Kidney epithelial cell (primary cell): ENCODE data around the gene PTPRT. TPM values are rescaled to one million over a fixed set of nuclear protein-coding genes. Genes with fewer than 3 reads are reported as not detected.

Experiments used
- DNase-seq: peaks from one replicate; pipeline ENCODE4 v3.0.0-alpha.2; 2010; ENCODE audit warnings: low read depth
- H3K27me3 ChIP-seq: 2 replicates; pipeline ENCODE4 v1.6.0; 2011; ENCODE audit warnings: low read length; ENCODE audit not compliant: control insufficient read depth, insufficient read depth
- H3K36me3 ChIP-seq: 2 replicates; pipeline ENCODE4 v1.5.1; 2011; ENCODE audit warnings: low read length; ENCODE audit not compliant: control insufficient read depth, insufficient read depth
- H3K4me3 ChIP-seq: 2 replicates; pipeline ENCODE4 v1.5.1; 2011; ENCODE audit warnings: low read depth, mild to moderate bottlenecking, control low read depth, low read length
- total RNA-seq: library from RNA; depleted of rRNA; stranded (reverse); fragments of >200 nt; gene quantifications from 2 replicates; pipeline ENCODE4 v1.2.3, GENCODE V29; 2015
- TF ChIP-seq, protein P1 (sequence below): IDR thresholded peaks from 2 replicates; pipeline ENCODE4 v1.5.1; 2011; ENCODE audit warnings: mild to moderate bottlenecking, moderate library complexity, low read length, control low read depth, inconsistent platforms; ENCODE audit not compliant: insufficient read depth, poor library complexity, severe bottlenecking

The PTPRT gene
- total RNA-seq, 1 donor from 2014 or later, result 0.25 TPM

DNA sequence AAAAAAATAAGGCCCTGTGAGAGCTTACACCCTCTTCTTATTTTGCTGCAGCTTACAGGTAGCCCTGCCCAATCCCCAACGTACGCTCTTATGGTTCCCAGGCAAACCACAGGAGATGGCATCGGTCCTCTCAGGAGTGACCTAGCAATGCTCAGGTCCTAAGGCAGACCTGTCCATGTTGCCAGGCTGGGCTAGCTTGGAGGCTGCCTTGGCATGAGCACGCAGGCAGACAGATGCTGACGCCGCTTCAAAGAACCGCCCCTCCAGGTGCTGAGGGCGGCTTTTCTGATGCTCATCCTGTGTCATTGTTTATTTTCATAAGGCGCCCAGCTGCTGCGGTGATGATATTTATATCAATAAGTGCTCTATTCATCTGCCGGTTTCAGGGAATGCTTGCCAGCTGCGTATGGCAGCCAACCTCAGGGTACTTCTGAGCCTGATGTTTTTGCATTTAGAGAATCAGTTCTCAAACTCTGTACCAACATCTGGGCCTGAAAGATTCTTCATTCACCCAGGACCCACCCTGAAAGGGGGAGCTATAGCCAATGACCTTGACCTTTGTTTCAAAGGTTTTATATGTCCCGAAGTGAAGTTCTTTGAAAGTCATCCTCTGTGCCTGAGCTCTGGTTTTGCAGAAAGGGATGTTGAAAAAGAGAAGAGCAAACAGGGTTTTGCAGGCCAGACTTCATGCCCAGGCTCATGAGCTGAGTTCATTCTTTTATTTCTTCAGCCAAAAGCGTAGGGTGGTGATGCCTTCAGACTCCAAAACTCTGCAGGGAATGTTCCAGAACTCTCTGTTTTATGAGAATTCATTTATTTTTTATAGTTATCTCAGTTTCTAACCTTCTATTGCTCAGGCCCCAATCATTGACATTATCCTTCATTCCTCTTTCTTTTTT lies 1095.9 kb downstream of the PTPRT start:
- TF ChIP-seq, protein P1, sequence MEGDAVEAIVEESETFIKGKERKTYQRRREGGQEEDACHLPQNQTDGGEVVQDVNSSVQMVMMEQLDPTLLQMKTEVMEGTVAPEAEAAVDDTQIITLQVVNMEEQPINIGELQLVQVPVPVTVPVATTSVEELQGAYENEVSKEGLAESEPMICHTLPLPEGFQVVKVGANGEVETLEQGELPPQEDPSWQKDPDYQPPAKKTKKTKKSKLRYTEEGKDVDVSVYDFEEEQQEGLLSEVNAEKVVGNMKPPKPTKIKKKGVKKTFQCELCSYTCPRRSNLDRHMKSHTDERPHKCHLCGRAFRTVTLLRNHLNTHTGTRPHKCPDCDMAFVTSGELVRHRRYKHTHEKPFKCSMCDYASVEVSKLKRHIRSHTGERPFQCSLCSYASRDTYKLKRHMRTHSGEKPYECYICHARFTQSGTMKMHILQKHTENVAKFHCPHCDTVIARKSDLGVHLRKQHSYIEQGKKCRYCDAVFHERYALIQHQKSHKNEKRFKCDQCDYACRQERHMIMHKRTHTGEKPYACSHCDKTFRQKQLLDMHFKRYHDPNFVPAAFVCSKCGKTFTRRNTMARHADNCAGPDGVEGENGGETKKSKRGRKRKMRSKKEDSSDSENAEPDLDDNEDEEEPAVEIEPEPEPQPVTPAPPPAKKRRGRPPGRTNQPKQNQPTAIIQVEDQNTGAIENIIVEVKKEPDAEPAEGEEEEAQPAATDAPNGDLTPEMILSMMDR, result no peak
- H3K27me3 ChIP-seq, result no peaks in the 10 kb centered on the region
- no peaks in the 10 kb centered on the region for H3K36me3 ChIP-seq
- no peak for DNase-seq
- no peak overlapping the region for H3K4me3 ChIP-seq

DNA sequence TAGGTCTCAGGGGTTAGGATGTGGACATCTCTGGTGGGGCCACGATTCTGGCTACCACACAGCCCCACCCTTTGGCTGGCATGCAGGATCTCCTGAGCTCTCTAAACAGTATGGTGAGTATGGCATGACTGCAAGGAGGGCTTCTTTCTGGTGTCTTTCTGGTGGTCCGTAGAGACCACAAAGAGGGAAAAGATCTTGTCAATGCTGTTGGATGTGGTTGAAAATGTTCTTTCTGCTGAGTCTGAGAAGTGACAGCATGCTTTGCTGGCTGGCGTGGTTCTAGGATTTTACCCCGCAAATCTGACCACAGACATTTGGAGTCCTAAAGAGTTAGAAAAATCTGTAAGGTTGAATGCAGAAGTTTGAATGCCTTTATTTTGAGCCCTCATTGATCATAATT lies 1096.7 kb downstream of the PTPRT start:
- Histone ChIP-seq H3K4me3 (no peak overlapping the region), H3K36me3 (no peaks in the 10 kb centered on the region), H3K27me3 (no peaks in the 10 kb centered on the region)
- TF ChIP-seq, protein P1, result no peak
- DNase-seq, result no peak

DNA sequence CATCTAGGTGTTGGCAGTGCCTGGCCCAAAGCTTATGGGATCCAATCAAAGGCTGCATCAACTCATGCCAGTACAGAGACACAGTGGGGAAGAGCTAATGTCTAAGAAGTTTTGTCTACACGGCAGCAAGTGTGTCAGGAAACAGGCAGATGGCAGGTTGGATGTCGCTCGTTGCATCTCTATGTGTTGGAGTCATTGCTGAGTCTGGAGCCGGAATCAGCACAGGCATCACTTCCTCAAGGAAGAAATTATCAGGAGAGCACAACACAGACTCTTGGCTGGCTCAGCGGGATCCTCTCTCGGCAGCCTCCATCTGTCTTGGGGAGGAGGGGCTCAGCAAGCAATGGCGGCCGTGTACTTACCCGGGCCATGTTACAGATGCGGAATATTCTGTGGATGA lies 1104.3 kb downstream of the PTPRT start:
- no peak for DNase-seq
- TF ChIP-seq, protein P1, result no peak
- no peaks in the 10 kb centered on the region for H3K36me3 ChIP-seq
- H3K27me3 ChIP-seq, result no peaks in the 10 kb centered on the region
- no peak overlapping the region for H3K4me3 ChIP-seq

DNA sequence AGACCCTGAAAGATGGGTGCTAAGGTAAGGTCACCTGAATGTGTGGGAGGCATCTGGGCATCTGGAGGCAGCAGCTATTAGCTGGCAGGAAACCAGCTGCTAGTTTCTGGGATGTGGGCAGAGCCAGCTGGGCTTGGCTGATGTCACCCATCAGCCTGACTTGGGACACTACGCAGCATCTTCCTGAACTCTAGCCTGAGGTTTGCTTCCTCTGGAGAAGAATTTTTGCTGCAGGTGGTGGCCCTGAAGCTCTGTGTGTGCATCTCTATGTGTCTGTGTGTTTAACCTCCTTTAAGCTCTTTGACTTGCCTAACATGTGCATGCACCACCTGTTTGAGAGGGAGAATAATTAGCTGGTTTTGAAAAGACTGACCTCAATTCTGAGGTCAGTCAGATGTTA lies 1106.4 kb downstream of the PTPRT start:
- no peaks in the 10 kb centered on the region for H3K36me3 ChIP-seq
- no peak for DNase-seq
- no peak overlapping the region for H3K4me3 ChIP-seq
- no peaks in the 10 kb centered on the region for H3K27me3 ChIP-seq
- TF ChIP-seq, protein P1, result no peak

DNA sequence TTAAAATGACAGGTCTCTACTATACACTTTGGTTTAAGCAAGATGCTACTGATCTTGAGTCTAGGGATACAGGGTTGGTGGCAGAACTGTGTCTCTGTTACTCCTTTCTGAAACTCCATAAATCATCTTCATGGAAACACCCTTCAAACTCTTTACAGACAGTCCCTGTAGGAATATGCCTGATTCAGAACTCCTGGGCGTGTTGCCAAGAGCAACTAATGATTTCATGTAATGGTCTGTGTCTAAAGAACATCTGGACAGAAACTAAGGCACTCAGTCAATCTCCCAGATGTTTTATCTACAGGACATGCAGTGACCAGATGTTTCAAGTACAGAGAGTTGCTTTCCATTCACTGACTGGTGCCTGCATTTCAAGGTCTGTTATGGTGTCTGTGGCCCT lies 1107.1 kb downstream of the PTPRT start:
- Histone ChIP-seq H3K36me3 (no peaks in the 10 kb centered on the region), H3K4me3 (no peak overlapping the region), H3K27me3 (no peaks in the 10 kb centered on the region)
- TF ChIP-seq, protein P1, result no peak
- no peak for DNase-seq

DNA sequence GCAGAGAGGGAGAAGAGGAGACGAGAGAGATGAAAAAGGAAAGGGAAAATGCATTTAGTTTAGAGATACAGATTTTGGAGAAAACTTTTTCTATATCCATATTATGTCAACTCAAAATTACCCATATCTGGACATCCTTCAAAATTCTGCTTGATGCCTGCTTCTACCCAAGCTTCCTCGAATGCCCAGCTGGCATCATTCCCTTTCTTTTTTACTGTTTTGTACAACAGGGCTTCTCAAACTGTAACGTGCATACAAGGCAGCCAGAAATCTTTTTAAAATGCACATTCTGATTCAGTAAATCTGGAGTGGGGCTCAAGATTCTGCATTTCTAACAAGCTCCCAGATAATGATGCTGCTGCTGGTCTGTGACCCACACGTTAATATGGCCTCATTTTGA lies 1108.8 kb downstream of the PTPRT start:
- TF ChIP-seq, protein P1, result no peak
- Histone ChIP-seq H3K4me3 (no peak overlapping the region), H3K36me3 (no peaks in the 10 kb centered on the region), H3K27me3 (no peaks in the 10 kb centered on the region)
- DNase-seq, result no peak
